HepG2 (cell line): ENCODE results near the gene ANKRD11. TPM values are rescaled to one million over a fixed set of nuclear protein-coding genes. Genes with fewer than 3 reads are reported as not detected.

Source experiments
- FOSL2 ChIP-seq: sonication (generic); formaldehyde crosslinking; IDR thresholded peaks from 2 replicates; pipeline ENCODE4 v1.4.0; 2020; ENCODE audit warnings: missing genetic modification reagents
- FOXA3 ChIP-seq: IDR thresholded peaks from 2 replicates; pipeline ENCODE4 v1.6.1; 2016; ENCODE audit warnings: missing genetic modification reagents, missing compliant biosample characterization
- KDM4B ChIP-seq: sonication (generic); formaldehyde crosslinking; IDR thresholded peaks from 2 replicates; pipeline ENCODE4 v1.4.0; 2020; ENCODE audit warnings: missing genetic modification reagents
- MLLT10 ChIP-seq: sonication (generic); formaldehyde crosslinking; IDR thresholded peaks from 2 replicates; pipeline ENCODE4 v1.4.0; 2020; ENCODE audit warnings: missing genetic modification reagents
- PAX8 ChIP-seq: sonication (generic); formaldehyde crosslinking; IDR thresholded peaks from 2 replicates; pipeline ENCODE4 v1.8.0; 2022; ENCODE audit warnings: mild to moderate bottlenecking, missing genetic modification reagents, borderline replicate concordance
- RXRA ChIP-seq: sonication (generic); formaldehyde crosslinking; IDR thresholded peaks from 2 replicates; pipeline ENCODE4 v1.5.1; 2020; ENCODE audit warnings: missing genetic modification reagents
- SALL1 ChIP-seq: sonication (generic); formaldehyde crosslinking; IDR thresholded peaks from 2 replicates; pipeline ENCODE4 v1.8.0; 2022; ENCODE audit warnings: mild to moderate bottlenecking, missing genetic modification reagents
- SMC3 ChIP-seq: IDR thresholded peaks from 2 replicates; pipeline ENCODE4 v1.6.1; 2011; ENCODE audit warnings: low read length, improper control_type of control experiment
- SOX13 ChIP-seq, 3 experiments: fragments of 450-650 bp in 1 of 3; sonication (generic) in 1 of 3; formaldehyde crosslinking in 1 of 3; IDR thresholded peaks in 2 of 3; conservative IDR thresholded peaks in 1 of 3; 2 replicates each; pipeline versions ENCODE4 v1.5.0 to v1.6.1; 2016 to 2020; ENCODE audit warnings: antibody characterized with exemption in 1 of 3, mild to moderate bottlenecking in 1 of 3, missing compliant biosample characterization in 1 of 3, missing genetic modification reagents in 1 of 3, moderate library complexity in 1 of 3
- SP1 ChIP-seq, 2 experiments: fragments of 450-650 bp in 1 of 2; sonication (generic) in 1 of 2; formaldehyde crosslinking in 1 of 2; IDR thresholded peaks; 2 replicates each; pipeline versions ENCODE4 v1.4.0 to v1.6.1; 2016 to 2020; ENCODE audit warnings: missing genetic modification reagents in 1 of 2
- TEAD3 ChIP-seq: optimal IDR thresholded peaks from 2 replicates; pipeline ENCODE3; 2016; ENCODE audit warnings: borderline replicate concordance
- ZMYM4 ChIP-seq: sonication (generic); formaldehyde crosslinking; IDR thresholded peaks from 2 replicates; pipeline ENCODE4 v1.8.1; 2023; ENCODE audit warnings: mild to moderate bottlenecking, missing genetic modification reagents
- ZNF264 ChIP-seq: sonication (generic); formaldehyde crosslinking; IDR thresholded peaks from 2 replicates; pipeline ENCODE4 v1.4.0; 2020; ENCODE audit warnings: missing genetic modification reagents
- ZNF335 ChIP-seq: sonication (generic); formaldehyde crosslinking; IDR thresholded peaks from 2 replicates; pipeline ENCODE4 v1.4.0; 2020; ENCODE audit warnings: missing genetic modification reagents
- ZNF430 ChIP-seq: sonication (generic); formaldehyde crosslinking; IDR thresholded peaks from 2 replicates; pipeline ENCODE4 v1.9.0; 2021; ENCODE audit warnings: mild to moderate bottlenecking, missing genetic modification reagents
- ZNF782 ChIP-seq: sonication (generic); formaldehyde crosslinking; IDR thresholded peaks from 2 replicates; pipeline ENCODE4 v1.4.0; 2020; ENCODE audit warnings: missing genetic modification reagents, mild to moderate bottlenecking, borderline replicate concordance
- polyA plus RNA-seq, 8 experiments: library from polyadenylated mRNA; depleted of rRNA in 3 of 8; stranded (reverse) in 7 of 8; unstranded in 1 of 8; fragments of >200 nt; fragmentation: Illumina TruSeq in 4 of 8; extraction: Trizol in 4 of 8; gene quantifications; 2 replicates each; pipeline versions ENCODE4 v1.2.1 to v1.2.3, GENCODE V29; 2011 to 2016; ENCODE audit warnings: low read depth in 4 of 8, missing spikeins in 1 of 8, mixed read lengths in 1 of 8; ENCODE audit not compliant: insufficient read depth in 1 of 8
- total RNA-seq, 5 experiments: library from RNA; depleted of rRNA; stranded (reverse); fragments of >200 nt; fragmentation: Illumina TruSeq; extraction: Trizol; gene quantifications; 2 replicates each; pipeline ENCODE4 v1.2.3, GENCODE V29; 2016; ENCODE audit warnings: low read depth in 1 of 5
- TF ChIP-seq, protein P1 (sequence below): sonication (generic); formaldehyde crosslinking; conservative IDR thresholded peaks from 2 replicates; pipeline ENCODE4 v1.4.0; 2020; ENCODE audit warnings: mild to moderate bottlenecking, missing genetic modification reagents, moderate library complexity
- TF ChIP-seq, protein P2 (sequence below): sonication (generic); formaldehyde crosslinking; IDR thresholded peaks from 2 replicates; pipeline ENCODE4 v1.4.0; 2020; ENCODE audit warnings: missing genetic modification reagents
- TF ChIP-seq, protein P3 (sequence below): sonication (generic); formaldehyde crosslinking; IDR thresholded peaks from 2 replicates; pipeline ENCODE4 v1.4.0; 2020; ENCODE audit warnings: missing genetic modification reagents

The ANKRD11 gene
- total and polyA plus RNA-seq, 2 of the 13 experiments (the other 11 are each of a cell fraction or from before 2014, with no cell fraction given): 21.4 to 38.4 TPM

DNA sequence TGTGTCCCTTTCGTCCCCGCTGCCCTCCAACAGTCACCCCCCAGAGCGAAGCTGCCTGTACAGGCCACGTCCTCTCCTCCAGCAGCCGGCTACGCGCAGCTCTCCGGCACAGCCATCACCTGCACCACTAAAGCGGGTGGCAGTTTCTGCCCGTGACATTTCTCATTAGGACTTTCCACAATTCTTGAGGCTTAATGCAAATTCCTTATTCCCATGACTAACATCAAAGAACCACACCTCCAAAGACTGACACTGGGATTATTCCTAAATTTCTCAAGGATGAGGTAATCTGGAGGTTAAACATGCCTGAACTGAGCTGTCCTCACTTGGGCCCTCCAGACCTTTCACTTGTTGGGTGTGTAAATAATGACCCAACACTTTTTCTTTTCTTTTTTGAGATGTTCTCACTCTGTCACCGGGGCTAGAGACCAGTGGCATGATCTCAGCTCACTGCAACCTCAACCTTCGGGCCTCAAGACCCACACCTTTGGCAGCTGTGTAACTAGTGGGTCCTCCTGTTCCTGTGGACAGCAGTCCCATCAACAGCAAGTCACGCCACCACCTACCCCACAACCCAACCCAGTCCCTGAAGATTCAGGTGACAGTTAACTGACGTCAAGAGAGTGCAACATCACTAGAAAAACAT is 11.7 kb downstream of the ANKRD11 start (continued):
- no peak for TF ChIP-seq TEAD3 (CRISPR knock-in tag)
- peak; percentile 61; the same call in 1 of the 2 replicates for TF ChIP-seq RXRA (CRISPR knock-in tag)
- peak; percentile 70 for TF ChIP-seq FOXA3 (CRISPR knock-in tag)
- TF ChIP-seq ZMYM4: 0 out of 2 replicates have a peak, but pooled peaks have one; percentile 29
- TF ChIP-seq SOX13 (IDR thresholded peaks at IDR 0.05): no peak
- peak in 1 of 2 experiments; percentile 30; a peak in 1 of 4 replicates for TF ChIP-seq SOX13 (CRISPR knock-in tag; conservative IDR thresholded peaks at IDR 0.05 in 1 of 2, IDR thresholded peaks at IDR 0.05 in 1 of 2)
- no peak for TF ChIP-seq SMC3
- TF ChIP-seq KDM4B (CRISPR knock-in tag): no peak
- TF ChIP-seq ZNF430 (CRISPR knock-in tag): 0 out of 2 replicates have a peak, but pooled peaks have one; percentile 29
- no peak for TF ChIP-seq PAX8 (CRISPR knock-in tag)
- peak; percentile 49; the same call in 1 of the 2 replicates for TF ChIP-seq FOSL2 (CRISPR knock-in tag)
- TF ChIP-seq, protein P1, sequence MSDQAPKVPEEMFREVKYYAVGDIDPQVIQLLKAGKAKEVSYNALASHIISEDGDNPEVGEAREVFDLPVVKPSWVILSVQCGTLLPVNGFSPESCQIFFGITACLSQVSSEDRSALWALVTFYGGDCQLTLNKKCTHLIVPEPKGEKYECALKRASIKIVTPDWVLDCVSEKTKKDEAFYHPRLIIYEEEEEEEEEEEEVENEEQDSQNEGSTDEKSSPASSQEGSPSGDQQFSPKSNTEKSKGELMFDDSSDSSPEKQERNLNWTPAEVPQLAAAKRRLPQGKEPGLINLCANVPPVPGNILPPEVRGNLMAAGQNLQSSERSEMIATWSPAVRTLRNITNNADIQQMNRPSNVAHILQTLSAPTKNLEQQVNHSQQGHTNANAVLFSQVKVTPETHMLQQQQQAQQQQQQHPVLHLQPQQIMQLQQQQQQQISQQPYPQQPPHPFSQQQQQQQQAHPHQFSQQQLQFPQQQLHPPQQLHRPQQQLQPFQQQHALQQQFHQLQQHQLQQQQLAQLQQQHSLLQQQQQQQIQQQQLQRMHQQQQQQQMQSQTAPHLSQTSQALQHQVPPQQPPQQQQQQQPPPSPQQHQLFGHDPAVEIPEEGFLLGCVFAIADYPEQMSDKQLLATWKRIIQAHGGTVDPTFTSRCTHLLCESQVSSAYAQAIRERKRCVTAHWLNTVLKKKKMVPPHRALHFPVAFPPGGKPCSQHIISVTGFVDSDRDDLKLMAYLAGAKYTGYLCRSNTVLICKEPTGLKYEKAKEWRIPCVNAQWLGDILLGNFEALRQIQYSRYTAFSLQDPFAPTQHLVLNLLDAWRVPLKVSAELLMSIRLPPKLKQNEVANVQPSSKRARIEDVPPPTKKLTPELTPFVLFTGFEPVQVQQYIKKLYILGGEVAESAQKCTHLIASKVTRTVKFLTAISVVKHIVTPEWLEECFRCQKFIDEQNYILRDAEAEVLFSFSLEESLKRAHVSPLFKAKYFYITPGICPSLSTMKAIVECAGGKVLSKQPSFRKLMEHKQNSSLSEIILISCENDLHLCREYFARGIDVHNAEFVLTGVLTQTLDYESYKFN: peak; percentile 39; the same call in 1 of the 2 replicates
- TF ChIP-seq MLLT10 (CRISPR knock-in tag): no peak
- no peak for TF ChIP-seq SP1 (IDR thresholded peaks at IDR 0.05)
- TF ChIP-seq SP1 (CRISPR knock-in tag; IDR thresholded peaks at IDR 0.05): no peak
- TF ChIP-seq ZNF264 (CRISPR knock-in tag): no peak
- peak; percentile 40; the same call in 1 of the 2 replicates for TF ChIP-seq SALL1
- TF ChIP-seq ZNF782: no peak
- TF ChIP-seq ZNF335 (CRISPR knock-in tag): 0 out of 2 replicates have a peak, but pooled peaks have one; percentile 41
- TF ChIP-seq, protein P2, sequence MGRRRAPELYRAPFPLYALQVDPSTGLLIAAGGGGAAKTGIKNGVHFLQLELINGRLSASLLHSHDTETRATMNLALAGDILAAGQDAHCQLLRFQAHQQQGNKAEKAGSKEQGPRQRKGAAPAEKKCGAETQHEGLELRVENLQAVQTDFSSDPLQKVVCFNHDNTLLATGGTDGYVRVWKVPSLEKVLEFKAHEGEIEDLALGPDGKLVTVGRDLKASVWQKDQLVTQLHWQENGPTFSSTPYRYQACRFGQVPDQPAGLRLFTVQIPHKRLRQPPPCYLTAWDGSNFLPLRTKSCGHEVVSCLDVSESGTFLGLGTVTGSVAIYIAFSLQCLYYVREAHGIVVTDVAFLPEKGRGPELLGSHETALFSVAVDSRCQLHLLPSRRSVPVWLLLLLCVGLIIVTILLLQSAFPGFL (CRISPR knock-in tag): no peak
- TF ChIP-seq, protein P3, sequence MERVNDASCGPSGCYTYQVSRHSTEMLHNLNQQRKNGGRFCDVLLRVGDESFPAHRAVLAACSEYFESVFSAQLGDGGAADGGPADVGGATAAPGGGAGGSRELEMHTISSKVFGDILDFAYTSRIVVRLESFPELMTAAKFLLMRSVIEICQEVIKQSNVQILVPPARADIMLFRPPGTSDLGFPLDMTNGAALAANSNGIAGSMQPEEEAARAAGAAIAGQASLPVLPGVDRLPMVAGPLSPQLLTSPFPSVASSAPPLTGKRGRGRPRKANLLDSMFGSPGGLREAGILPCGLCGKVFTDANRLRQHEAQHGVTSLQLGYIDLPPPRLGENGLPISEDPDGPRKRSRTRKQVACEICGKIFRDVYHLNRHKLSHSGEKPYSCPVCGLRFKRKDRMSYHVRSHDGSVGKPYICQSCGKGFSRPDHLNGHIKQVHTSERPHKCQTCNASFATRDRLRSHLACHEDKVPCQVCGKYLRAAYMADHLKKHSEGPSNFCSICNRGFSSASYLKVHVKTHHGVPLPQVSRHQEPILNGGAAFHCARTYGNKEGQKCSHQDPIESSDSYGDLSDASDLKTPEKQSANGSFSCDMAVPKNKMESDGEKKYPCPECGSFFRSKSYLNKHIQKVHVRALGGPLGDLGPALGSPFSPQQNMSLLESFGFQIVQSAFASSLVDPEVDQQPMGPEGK (CRISPR knock-in tag): peak; percentile 1; the same call in 1 of the 2 replicates
